PC-3 (cell line): ENCODE measurements around the gene NDUFAF4. TPM values are rescaled to one million over a fixed set of nuclear protein-coding genes. Genes with fewer than 3 reads are reported as not detected.

ENCODE experiments used
- ATAC-seq: fragments of 200-7000 bp; cut with Tn5 transposase; 2 replicates; pipeline ENCODE4 v1.9.1; 2020; ENCODE audit warnings: mild to moderate bottlenecking, moderate library complexity
- BruUV-seq: library from RNA; stranded (reverse); fragments of 400-500 nt; replicated peaks from 2 replicates; lab custom pipeline; 2021; lab: Mats Ljungman, UMichigan
- CTCF ChIA-PET: fragments of 300-600 bp; sonication (Branson Sonifier 250); formaldehyde crosslinking; loops from one replicate; lab custom pipeline; 2022; ENCODE audit warnings: antibody characterized with exemption; lab: Charles Lee
- POLR2A ChIA-PET: fragments of 300-600 bp; sonication (Branson Sonifier 250); formaldehyde crosslinking; loops from one replicate; lab custom pipeline; 2022; ENCODE audit warnings: antibody characterized with exemption; ENCODE audit not compliant: unreplicated experiment; lab: Charles Lee
- DNase-seq: peaks from one replicate; pipeline ENCODE4 v3.0.0-alpha.2; 2015
- H2AFZ ChIP-seq: fragments of 300-600 bp; sonication (generic); 2 replicates; pipeline ENCODE4 v1.6.0; 2016; ENCODE audit warnings: antibody characterized with exemption, low read length
- H3F3A ChIP-seq: fragments of 300-600 bp; sonication (generic); one replicate; pipeline ENCODE4 v1.6.0; 2017; ENCODE audit warnings: antibody characterized with exemption, low read length, control low read depth, mild to moderate bottlenecking; ENCODE audit not compliant: unreplicated experiment
- H3K27ac ChIP-seq: fragments of 300-600 bp; sonication (generic); 2 replicates; pipeline ENCODE4 v1.5.1; 2016; ENCODE audit warnings: mild to moderate bottlenecking, low read length
- H3K27me3 ChIP-seq: fragments of 300-600 bp; sonication (generic); 2 replicates; pipeline ENCODE4 v1.6.1; 2016; ENCODE audit warnings: low read length, mixed read lengths
- H3K36me3 ChIP-seq: fragments of 300-600 bp; sonication (generic); 2 replicates; pipeline ENCODE4 v1.6.1; 2016; ENCODE audit warnings: low read depth, mixed run types, low read length, mixed read lengths
- H3K4me1 ChIP-seq: fragments of 300-600 bp; sonication (generic); 2 replicates; pipeline ENCODE4 v1.5.1; 2016; ENCODE audit warnings: low read length; ENCODE audit not compliant: insufficient read depth
- H3K4me2 ChIP-seq: fragments of 300-600 bp; sonication (generic); 2 replicates; pipeline ENCODE4 v1.6.0; 2016; ENCODE audit warnings: low read length
- H3K4me3 ChIP-seq: fragments of 300-600 bp; sonication (generic); 2 replicates; pipeline ENCODE4 v1.5.1; 2016; ENCODE audit warnings: mild to moderate bottlenecking, low read length, mixed read lengths
- H3K79me2 ChIP-seq: fragments of 300-600 bp; sonication (generic); 2 replicates; pipeline ENCODE4 v1.6.1; 2017; ENCODE audit warnings: low read length, mixed read lengths
- H3K9ac ChIP-seq: fragments of 300-600 bp; sonication (generic); 2 replicates; pipeline ENCODE4 v1.6.0; 2016; ENCODE audit warnings: mild to moderate bottlenecking, low read length
- H3K9me2 ChIP-seq: fragments of 300-600 bp; sonication (generic); replicated peaks from 2 replicates; pipeline ENCODE4 v1.6.1; 2016; ENCODE audit warnings: mixed run types, low read length, mixed read lengths
- H3K9me3 ChIP-seq: fragments of 300-600 bp; sonication (generic); 2 replicates; pipeline ENCODE4 v1.6.1; 2016; ENCODE audit warnings: low read length, mixed read lengths
- H4K20me1 ChIP-seq: fragments of 300-600 bp; sonication (generic); 2 replicates; pipeline ENCODE4 v1.6.1; 2016; ENCODE audit warnings: low read length, mixed read lengths
- EZH2 ChIP-seq: fragments of 300-600 bp; sonication (generic); IDR thresholded peaks from one replicate; pipeline ENCODE4 v1.6.1; 2017; ENCODE audit warnings: antibody characterized with exemption, mild to moderate bottlenecking, low read length; ENCODE audit not compliant: unreplicated experiment
- EZH2phosphoT487 ChIP-seq: fragments of 300-600 bp; sonication (generic); IDR thresholded peaks from 2 replicates; pipeline ENCODE4 v1.6.1; 2018; ENCODE audit warnings: mild to moderate bottlenecking, antibody characterized with exemption, low read length, borderline replicate concordance
- intact Hi-C: fragments of 100-400 bp; cut with micrococcal nuclease; formaldehyde crosslinking; loops from 2 replicates; pipeline ENCODE4 v1.9.0; 2023
- total RNA-seq: library from RNA; depleted of rRNA; stranded (reverse); fragments of >200 nt; gene quantifications from 2 replicates; pipeline ENCODE4 v1.2.3, GENCODE V29; 2014
- TF ChIP-seq, protein P1 (sequence below): fragments of 300-600 bp; sonication (generic); conservative IDR thresholded peaks from 2 replicates; pipeline ENCODE4 v1.5.1; 2017; ENCODE audit warnings: antibody characterized with exemption, low read depth, mild to moderate bottlenecking, low read length

NDUFAF4 gene
- total RNA-seq, 1 experiment from 2014 or later, result 24.2 TPM

DNA sequence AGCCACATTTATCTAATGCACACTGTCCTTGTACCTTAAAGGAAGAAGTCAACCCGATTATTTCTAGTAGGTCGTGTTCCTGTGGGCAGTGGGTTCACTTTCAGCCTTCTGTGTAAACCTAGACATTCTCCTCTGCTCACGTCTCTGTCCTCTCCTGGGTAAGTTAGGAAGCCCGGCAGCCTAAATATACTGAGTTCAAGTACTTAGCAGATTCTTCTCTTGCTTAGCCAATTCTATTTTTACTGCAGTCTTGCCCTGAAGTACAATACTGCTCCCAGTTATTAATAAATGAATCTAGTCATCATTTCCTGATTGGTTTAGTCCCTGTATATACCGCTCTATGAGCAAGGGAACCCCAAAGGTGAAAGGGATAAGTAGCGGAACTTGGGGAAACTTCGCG, 45.8 kb downstream of the NDUFAF4 start:
- intact Hi-C loops, result no loop called here
- no peak for ATAC-seq
- no peak for DNase-seq
- Histone ChIP-seq H3K4me3 (no peak overlapping the region), H3K9me3 (no peaks in the 10 kb centered on the region), H3K4me2 (no peak overlapping the region), H3K4me1 (no peaks in the 10 kb centered on the region), H2AFZ (no peak overlapping the region), H4K20me1 (no peaks in the 10 kb centered on the region), H3K27ac (no peak overlapping the region), H3K36me3 (no peaks in the 10 kb centered on the region), H3K79me2 (no peaks in the 10 kb centered on the region), H3K27me3 (0 out of 2 replicates have a peak, but pooled peaks cover under 1% of the 10 kb centered on the region), H3K9ac (no peak overlapping the region), H3K9me2 (no peaks in the 10 kb centered on the region), H3F3A (no peaks in the 10 kb centered on the region)
- ChIA-PET POLR2A (no interaction called here), CTCF (no interaction called here)
- BruUV-seq, result no TSS peak
- TF ChIP-seq, protein P1, sequence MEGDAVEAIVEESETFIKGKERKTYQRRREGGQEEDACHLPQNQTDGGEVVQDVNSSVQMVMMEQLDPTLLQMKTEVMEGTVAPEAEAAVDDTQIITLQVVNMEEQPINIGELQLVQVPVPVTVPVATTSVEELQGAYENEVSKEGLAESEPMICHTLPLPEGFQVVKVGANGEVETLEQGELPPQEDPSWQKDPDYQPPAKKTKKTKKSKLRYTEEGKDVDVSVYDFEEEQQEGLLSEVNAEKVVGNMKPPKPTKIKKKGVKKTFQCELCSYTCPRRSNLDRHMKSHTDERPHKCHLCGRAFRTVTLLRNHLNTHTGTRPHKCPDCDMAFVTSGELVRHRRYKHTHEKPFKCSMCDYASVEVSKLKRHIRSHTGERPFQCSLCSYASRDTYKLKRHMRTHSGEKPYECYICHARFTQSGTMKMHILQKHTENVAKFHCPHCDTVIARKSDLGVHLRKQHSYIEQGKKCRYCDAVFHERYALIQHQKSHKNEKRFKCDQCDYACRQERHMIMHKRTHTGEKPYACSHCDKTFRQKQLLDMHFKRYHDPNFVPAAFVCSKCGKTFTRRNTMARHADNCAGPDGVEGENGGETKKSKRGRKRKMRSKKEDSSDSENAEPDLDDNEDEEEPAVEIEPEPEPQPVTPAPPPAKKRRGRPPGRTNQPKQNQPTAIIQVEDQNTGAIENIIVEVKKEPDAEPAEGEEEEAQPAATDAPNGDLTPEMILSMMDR, result no peak
- TF ChIP-seq EZH2 (no peak), EZH2phosphoT487 (no peak)

DNA sequence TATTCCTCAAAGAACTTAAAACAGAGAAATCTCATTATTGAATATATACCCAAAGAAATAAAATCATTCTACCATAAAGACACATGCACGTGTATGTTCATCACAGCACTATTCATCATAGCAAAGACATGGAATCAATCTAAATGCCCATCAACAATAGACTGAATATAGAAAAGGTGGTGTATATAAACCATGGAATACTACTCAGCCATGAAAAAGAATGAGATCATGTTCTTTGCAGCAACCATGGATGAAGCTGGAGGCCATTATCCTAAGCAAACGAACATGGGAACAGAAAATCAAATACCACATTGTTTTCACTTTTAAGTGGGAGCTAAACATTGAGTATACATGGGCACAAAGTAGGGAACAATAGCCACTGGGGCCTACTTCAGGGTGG, 48.1 kb downstream of the NDUFAF4 start:
- Histone ChIP-seq H3K36me3 (no peaks in the 10 kb centered on the region), H3F3A (no peaks in the 10 kb centered on the region), H3K27ac (no peak overlapping the region), H2AFZ (no peak overlapping the region), H4K20me1 (no peaks in the 10 kb centered on the region), H3K9ac (no peak overlapping the region), H3K4me1 (no peaks in the 10 kb centered on the region), H3K4me3 (no peak overlapping the region), H3K79me2 (no peaks in the 10 kb centered on the region), H3K9me3 (no peaks in the 10 kb centered on the region), H3K27me3 (no peaks in the 10 kb centered on the region), H3K9me2 (no peaks in the 10 kb centered on the region), H3K4me2 (no peak overlapping the region)
- no peak for TF ChIP-seq EZH2phosphoT487
- TF ChIP-seq, protein P1, result no peak
- no peak for TF ChIP-seq EZH2
- no TSS peak for BruUV-seq
- ATAC-seq (no peak), DNase-seq (no peak)
- CTCF ChIA-PET, result no interaction called here
- POLR2A ChIA-PET, result no interaction called here
- intact Hi-C loops, result no loop called here

DNA sequence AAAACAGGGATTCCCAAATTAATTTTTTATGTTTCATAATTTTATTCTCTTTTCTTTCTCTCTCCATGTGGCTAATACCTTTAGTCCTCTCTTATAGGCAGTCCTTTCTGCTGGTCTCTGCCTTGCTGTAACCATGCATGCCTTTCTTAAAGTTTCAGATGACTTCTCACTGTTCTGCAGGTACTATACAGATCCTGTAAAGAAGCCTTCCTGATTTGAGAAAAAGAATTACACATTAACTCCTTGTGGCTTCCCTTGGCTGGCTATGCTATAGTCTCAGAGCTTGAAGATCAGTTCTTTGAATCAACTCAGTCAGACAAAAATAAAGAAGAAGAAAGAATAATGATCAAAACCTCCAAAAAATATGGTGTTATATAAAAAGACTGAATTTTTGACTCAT, 53.2 kb downstream of the NDUFAF4 start:
- no peak overlapping the region for H3K4me3 ChIP-seq
- no peaks in the 10 kb centered on the region for H3K27me3 ChIP-seq
- no peaks in the 10 kb centered on the region for H3K9me2 ChIP-seq
- DNase-seq, result no peak
- H3K9me3 ChIP-seq, result no peaks in the 10 kb centered on the region
- no peak overlapping the region for H3K27ac ChIP-seq
- H3K4me1 ChIP-seq, result no peaks in the 10 kb centered on the region
- intact Hi-C loops, result no loop called here
- no TSS peak for BruUV-seq
- no peaks in the 10 kb centered on the region for H3K36me3 ChIP-seq
- H3K79me2 ChIP-seq, result no peaks in the 10 kb centered on the region
- H4K20me1 ChIP-seq, result no peaks in the 10 kb centered on the region
- no peak overlapping the region for H3K9ac ChIP-seq
- H3K4me2 ChIP-seq, result no peak overlapping the region
- POLR2A ChIA-PET, result no interaction called here
- H3F3A ChIP-seq, result no peaks in the 10 kb centered on the region
- CTCF ChIA-PET, result no interaction called here
- TF ChIP-seq, protein P1, result no peak
- no peak for TF ChIP-seq EZH2
- no peak for TF ChIP-seq EZH2phosphoT487
- H2AFZ ChIP-seq, result no peak overlapping the region
- no peak for ATAC-seq
